Aorta (tissue), 5 donors: ENCODE results near the gene SULF2. TPM values are rescaled to one million over a fixed set of nuclear protein-coding genes. Genes with fewer than 3 reads are reported as not detected.

Source experiments
- ATAC-seq: fragments of 200-7000 bp; cut with Tn5 transposase; one replicate; pipeline ENCODE4 v1.9.1; 2022; ENCODE audit warnings: moderate library complexity; ENCODE audit not compliant: low FRiP score
- DNase-seq, 2 donors: peaks; one replicate each; pipeline ENCODE4 v3.0.0-alpha.2; 2020
- H3K27ac ChIP-seq, 2 donors: one replicate each; pipeline ENCODE4 v1.5.1; 2013; ENCODE audit warnings: low read length in 2 of 2, mild to moderate bottlenecking in 2 of 2, moderate library complexity in 2 of 2, control low read depth in 1 of 2, inconsistent platforms in 1 of 2, low read depth in 1 of 2
- H3K27me3 ChIP-seq, 2 donors: one replicate each; pipeline ENCODE4 v1.6.1; 2013; ENCODE audit warnings: control low read depth in 1 of 2, low read length in 1 of 2, mild to moderate bottlenecking in 1 of 2, moderate library complexity in 1 of 2; ENCODE audit not compliant: insufficient read depth in 2 of 2, control insufficient read depth in 1 of 2
- H3K36me3 ChIP-seq, 2 donors: one replicate each; pipeline ENCODE4 v1.6.1; 2013; ENCODE audit warnings: control low read depth in 1 of 2, low read length in 1 of 2, mild to moderate bottlenecking in 1 of 2; ENCODE audit not compliant: insufficient read depth in 2 of 2, control insufficient read depth in 1 of 2
- H3K4me1 ChIP-seq, 2 donors: one replicate each; pipeline ENCODE4 v1.6.1; 2013; ENCODE audit warnings: low read length in 2 of 2, control low read depth in 1 of 2, mild to moderate bottlenecking in 1 of 2, moderate library complexity in 1 of 2; ENCODE audit not compliant: insufficient read depth in 2 of 2, control insufficient read depth in 1 of 2
- H3K4me3 ChIP-seq, 2 donors: one replicate each; pipeline ENCODE4 v1.5.1; 2013; ENCODE audit warnings: low read length in 2 of 2, control low read depth in 1 of 2, mild to moderate bottlenecking in 1 of 2
- H3K9me3 ChIP-seq: one replicate; pipeline ENCODE4 v1.6.1; 2013; ENCODE audit warnings: mild to moderate bottlenecking, low read length; ENCODE audit not compliant: control insufficient read depth
- WGBS, 2 donors: extraction: QIAGEN DNeasy Blood & Tissue Kit; methylation state at CpG; one replicate each; pipeline ENCODE4 v1.1.7; 2013; 5-methylcytosine and 5-hydroxymethylcytosine counted together
- intact Hi-C, 2 donors: fragments of 100-400 bp; cut with DNase I; formaldehyde crosslinking; loops; one replicate each; pipeline versions ENCODE4 v1.14.2 to v1.15.0; 2022
- polyA plus RNA-seq, 2 donors: library from polyadenylated mRNA; stranded (reverse); fragments of 200-250 nt; gene quantifications; one replicate each; pipeline ENCODE4 v1.2.3, GENCODE V29; 2013
- total RNA-seq, 2 donors: library from RNA; stranded (reverse); fragmentation: NEBNext Ultra II Directional; extraction: Animal tissue kit (Norgen Biotek cat#: 25700); gene quantifications; one replicate each; pipeline ENCODE4 v1.2.1, GENCODE V29; 2021
- donor health status: healthy with polysubstance abuse.
- donor health status: Bipolar disorder and iron deficiency.
- donor health status: DM: no; HTN: no; CAD: no.
- donor health status: DM: no; HTN: no; CAD: no.
- donor health status: DM: yes; HTN: yes; CAD: no.

Gene SULF2
- total and polyA plus RNA-seq, 4 donors, result 17.7 to 145 (median 64.7) TPM

DNA sequence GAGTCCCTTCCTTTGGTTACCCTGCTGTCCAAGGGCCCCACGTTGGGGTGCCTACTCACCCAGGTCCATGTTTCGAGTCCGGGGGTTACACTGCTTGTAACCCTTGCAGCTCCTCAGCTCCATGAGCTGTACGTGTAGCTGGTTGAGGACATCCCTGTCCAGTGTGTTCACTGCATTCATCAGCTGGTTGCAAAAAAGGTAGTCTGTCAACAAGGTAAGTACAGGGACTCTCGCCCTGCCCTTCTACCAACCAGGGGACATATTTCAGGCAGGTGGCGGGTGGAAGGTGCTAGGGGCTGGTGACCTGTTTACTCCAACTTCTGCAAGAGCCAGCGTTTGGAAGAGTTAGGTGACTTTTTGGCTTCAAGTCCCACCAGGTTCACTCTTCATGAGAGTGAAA is 123.6 kb downstream of the SULF2 start:
- DNase-seq, result no peak
- Histone ChIP-seq H3K36me3 (peaks cover 0 to 2% of the 10 kb centered on the region in 2 donors), H3K4me1 (no peaks in the 10 kb centered on the region), H3K4me3 (no peak overlapping the region), H3K27me3 (no peaks in the 10 kb centered on the region), H3K9me3 (no peaks in the 10 kb centered on the region), H3K27ac (no peak overlapping the region)
- intact Hi-C loops, result loop anchor here (5.0 kb wide), 2 partner anchors 126 to 961 kb away; partner anchors contain the start of gene SULF2 (in 1 of the 2)
- no peak for ATAC-seq
- 83 to 84% methylated on average over 7 of the region's 7 CpGs for WGBS, 2 donors

DNA sequence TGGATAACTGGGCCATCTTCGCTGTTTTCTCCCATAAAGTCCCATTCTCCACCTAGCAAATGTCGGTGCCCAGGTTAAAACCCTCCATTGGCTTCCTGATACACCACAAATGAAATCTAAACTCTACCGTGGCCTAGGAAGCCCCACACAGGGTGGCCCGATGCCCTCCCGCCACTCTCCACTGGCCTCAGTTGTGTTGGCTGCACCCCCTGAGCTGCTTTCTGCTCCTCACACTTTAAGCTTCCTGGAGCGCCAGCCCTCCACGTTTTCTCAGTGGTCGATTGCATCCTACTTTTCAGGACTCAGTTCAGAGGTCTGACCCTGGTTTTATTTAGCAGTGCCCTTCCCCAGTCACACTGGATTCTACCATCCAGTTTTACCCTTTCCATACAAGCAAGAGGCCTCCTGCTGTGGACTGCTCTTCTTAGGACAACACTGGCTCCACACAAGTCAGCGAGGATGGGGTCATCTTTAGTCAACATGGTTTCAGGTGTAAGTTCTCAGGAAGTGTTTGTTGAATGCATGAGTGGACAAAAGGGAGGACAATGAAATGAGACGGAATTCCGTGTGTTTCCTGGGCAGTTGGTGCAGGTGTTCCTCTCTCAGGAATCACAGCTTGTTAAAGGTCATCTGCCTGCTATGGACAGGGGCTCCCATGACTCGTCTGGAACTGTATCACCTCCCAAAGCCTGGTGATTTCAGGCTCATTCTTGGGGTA is 124.1 kb downstream of the SULF2 start:
- intact Hi-C loops, result loop anchor here (5.0 kb wide), 2 partner anchors 126 to 961 kb away; partner anchors contain the start of gene SULF2 (in 1 of the 2)
- Histone ChIP-seq H3K27me3 (no peaks in the 10 kb centered on the region), H3K9me3 (no peaks in the 10 kb centered on the region), H3K27ac (no peak overlapping the region), H3K4me1 (no peaks in the 10 kb centered on the region), H3K36me3 (peaks cover 0 to 2% of the 10 kb centered on the region in 2 donors), H3K4me3 (no peak overlapping the region)
- ATAC-seq, result no peak
- DNase-seq, result no peak
- WGBS, 2 donors, result 87% methylated on average over 12 of the region's 12 CpGs

DNA sequence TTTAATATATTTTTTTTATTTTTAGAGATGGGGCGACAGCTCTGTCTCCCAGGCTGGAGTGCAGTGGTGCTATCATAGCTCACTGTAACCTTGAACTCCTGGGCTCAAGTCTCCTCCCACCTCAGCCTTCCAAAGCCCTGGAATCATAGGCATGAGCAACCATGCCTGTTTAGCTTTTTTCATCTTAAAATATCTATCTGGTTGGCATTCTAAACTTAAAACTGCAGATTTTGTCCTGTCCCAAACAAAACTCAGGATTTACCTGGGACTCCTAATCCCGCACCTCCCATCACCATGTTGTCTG is 124.7 kb downstream of the SULF2 start:
- Histone ChIP-seq H3K36me3 (peaks cover 0 to 2% of the 10 kb centered on the region in 2 donors), H3K9me3 (no peaks in the 10 kb centered on the region), H3K4me1 (no peaks in the 10 kb centered on the region), H3K27me3 (no peaks in the 10 kb centered on the region), H3K27ac (no peak overlapping the region), H3K4me3 (no peak overlapping the region)
- 59 to 63% methylated on average over 2 of the region's 2 CpGs for WGBS, 2 donors
- ATAC-seq (no peak), DNase-seq (no peak)
- intact Hi-C loops, result loop anchor here (5.0 kb wide), 2 partner anchors 127 to 962 kb away; partner anchors contain the start of gene SULF2 (in 1 of the 2)

DNA sequence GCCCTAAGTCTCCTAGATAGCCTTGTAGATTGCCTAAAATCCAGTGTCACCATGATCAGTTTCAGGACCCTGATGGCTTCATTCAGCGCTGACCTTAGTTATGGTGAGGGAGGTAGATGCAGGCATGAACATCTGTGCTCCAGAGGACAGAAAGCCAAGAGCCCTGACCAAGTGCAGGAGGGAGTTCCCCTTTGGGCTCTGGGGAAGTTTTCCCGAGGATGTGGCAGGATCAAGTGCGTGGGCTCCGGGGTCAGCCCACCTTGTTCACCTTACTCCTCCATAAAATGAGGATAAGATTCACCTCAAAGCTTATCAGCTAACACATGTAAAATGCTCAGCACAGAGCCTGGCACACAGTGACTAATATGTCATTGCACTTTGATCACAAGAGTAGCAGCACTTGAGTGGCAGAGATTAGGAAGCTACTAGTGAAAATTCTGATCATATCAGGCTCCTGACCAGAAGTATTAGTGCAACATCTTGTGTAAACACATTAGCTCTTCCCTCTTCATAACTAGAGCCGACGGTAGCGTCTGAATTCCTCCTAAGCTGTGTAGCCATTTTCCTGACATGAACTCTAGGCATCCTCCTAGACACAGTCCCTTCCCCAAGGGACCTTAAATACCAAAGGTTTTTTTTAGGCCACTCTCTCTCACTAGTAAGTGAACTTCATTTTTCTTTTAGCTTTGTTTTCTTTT is 125.2 kb downstream of the SULF2 start:
- Histone ChIP-seq H3K4me1 (no peaks in the 10 kb centered on the region), H3K27ac (no peak overlapping the region), H3K9me3 (no peaks in the 10 kb centered on the region), H3K4me3 (no peak overlapping the region), H3K27me3 (no peaks in the 10 kb centered on the region), H3K36me3 (peaks cover 0 to 2% of the 10 kb centered on the region in 2 donors)
- intact Hi-C loops, result loop anchor here (5.0 kb wide), 2 partner anchors 127 to 962 kb away; partner anchors contain the start of gene SULF2 (in 1 of the 2)
- WGBS, 2 donors, result 52 to 54% methylated on average over 7 of the region's 7 CpGs
- DNase-seq (no peak), ATAC-seq (no peak)

DNA sequence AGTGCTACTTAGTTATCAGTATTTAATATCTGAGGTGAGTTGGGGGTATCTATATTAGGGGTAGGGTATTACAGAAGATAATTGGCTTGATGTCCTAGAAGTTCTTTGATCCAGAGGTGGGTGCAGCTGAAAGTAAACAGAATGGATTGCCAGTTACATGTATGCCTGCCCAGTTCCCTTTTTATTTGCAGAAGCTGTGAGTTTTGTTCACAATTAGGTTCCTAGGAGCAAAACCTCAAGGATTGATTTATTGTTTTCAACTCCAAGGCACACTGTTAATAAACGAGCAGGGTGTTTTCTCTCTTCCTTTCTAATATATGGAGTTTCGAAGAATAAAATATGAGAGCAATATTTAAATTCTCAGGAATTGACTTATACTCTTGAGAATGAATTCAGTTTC is 129.0 kb downstream of the SULF2 start:
- Histone ChIP-seq H3K4me1 (no peaks in the 10 kb centered on the region), H3K27me3 (no peaks in the 10 kb centered on the region), H3K9me3 (no peaks in the 10 kb centered on the region), H3K36me3 (peaks cover 10 to 11% of the 10 kb centered on the region in 2 donors), H3K27ac (no peak overlapping the region), H3K4me3 (no peak overlapping the region)
- 71 to 75% methylated on average over 2 of the region's 2 CpGs for WGBS, 2 donors
- DNase-seq (no peak), ATAC-seq (no peak)
- intact Hi-C loops, result no loop called here

DNA sequence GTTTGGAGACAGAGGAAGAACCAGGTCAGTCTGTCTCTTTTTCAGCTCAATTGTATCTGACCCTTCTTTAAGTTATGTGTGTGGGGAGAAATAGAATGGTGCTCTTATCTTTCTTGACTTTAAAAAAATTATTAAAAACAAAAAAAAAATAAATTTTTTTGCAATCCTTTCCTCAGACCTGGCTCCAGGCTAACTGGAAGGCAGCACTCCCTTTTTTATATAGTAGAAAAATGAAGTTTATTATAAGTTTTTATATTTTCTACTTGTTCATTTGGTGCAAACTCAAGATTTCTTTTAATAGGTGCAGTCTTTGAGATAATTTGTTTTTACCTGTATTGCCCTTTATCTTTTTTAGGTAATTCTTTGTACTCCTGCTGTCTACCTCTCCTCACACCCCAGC is 129.6 kb downstream of the SULF2 start:
- Histone ChIP-seq H3K4me1 (no peaks in the 10 kb centered on the region), H3K27me3 (no peaks in the 10 kb centered on the region), H3K4me3 (no peak overlapping the region), H3K9me3 (no peaks in the 10 kb centered on the region), H3K36me3 (peaks cover 11 to 12% of the 10 kb centered on the region in 2 donors), H3K27ac (no peak overlapping the region)
- intact Hi-C loops, result no loop called here
- ATAC-seq, result no peak
- DNase-seq, result no peak

DNA sequence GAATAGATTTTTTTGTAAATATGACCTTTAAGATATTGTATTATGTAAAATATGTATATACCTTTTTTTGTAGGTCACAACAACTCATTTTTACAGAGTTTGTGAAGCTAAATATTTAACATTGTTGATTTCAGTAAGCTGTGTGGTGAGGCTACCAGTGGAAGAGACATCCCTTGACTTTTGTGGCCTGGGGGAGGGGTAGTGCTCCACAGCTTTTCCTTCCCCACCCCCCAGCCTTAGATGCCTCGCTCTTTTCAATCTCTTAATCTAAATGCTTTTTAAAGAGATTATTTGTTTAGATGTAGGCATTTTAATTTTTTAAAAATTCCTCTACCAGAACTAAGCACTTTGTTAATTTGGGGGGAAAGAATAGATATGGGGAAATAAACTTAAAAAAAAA is 130.9 kb downstream of the SULF2 start:
- ATAC-seq, result no peak
- no peak overlapping the region for H3K27ac ChIP-seq
- intact Hi-C loops, result no loop called here
- no peaks in the 10 kb centered on the region for H3K27me3 ChIP-seq
- no peak for DNase-seq
- peaks cover 11 to 12% of the 10 kb centered on the region in 2 donors for H3K36me3 ChIP-seq
- no peaks in the 10 kb centered on the region for H3K4me1 ChIP-seq
- no peaks in the 10 kb centered on the region for H3K9me3 ChIP-seq
- no peak overlapping the region for H3K4me3 ChIP-seq
- WGBS, 2 donors, result 92 to 100% methylated on average over 1 of the region's 1 CpG

DNA sequence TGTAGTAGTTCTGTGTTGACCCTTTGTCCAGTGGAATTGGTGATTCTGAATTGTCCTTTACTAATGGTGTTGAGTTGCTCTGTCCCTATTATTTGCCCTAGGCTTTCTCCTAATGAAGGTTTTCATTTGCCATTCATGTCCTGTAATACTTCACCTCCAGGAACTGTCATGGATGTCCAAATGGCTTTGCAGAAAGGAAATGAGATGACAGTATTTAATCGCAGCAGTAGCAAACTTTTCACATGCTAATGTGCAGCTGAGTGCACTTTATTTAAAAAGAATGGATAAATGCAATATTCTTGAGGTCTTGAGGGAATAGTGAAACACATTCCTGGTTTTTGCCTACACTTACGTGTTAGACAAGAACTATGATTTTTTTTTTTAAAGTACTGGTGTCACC is 131.4 kb downstream of the SULF2 start:
- Histone ChIP-seq H3K27me3 (no peaks in the 10 kb centered on the region), H3K9me3 (no peaks in the 10 kb centered on the region), H3K4me3 (no peak overlapping the region), H3K27ac (no peak overlapping the region), H3K36me3 (peaks cover 9 to 14% of the 10 kb centered on the region in 2 donors), H3K4me1 (no peaks in the 10 kb centered on the region)
- intact Hi-C loops, result no loop called here
- DNase-seq (no peak), ATAC-seq (no peak)
- 68 to 69% methylated on average over 2 of the region's 2 CpGs for WGBS, 2 donors

DNA sequence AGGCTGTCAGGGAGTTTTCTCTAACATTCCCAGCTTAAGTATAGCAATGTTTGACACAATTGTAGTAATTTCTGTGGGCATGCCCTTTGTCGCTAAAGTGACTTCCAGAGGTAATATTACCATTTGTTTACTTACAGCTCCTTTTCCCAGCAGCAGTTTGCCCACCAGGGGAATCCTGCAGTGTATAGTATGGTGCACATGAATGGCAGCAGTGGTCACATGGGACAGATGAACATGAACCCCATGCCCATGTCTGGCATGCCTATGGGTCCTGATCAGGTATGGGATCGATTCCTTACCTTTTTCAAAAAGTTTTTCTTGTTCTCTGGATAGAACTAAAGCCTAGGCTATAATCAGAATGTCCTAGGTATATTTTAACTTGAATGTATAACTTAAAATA is 132.5 kb downstream of the SULF2 start:
- 92 to 94% methylated on average over 2 of the region's 2 CpGs for WGBS, 2 donors
- DNase-seq, result no peak
- intact Hi-C loops, result no loop called here
- no peaks in the 10 kb centered on the region for H3K27me3 ChIP-seq
- peaks cover 9 to 16% of the 10 kb centered on the region in 2 donors for H3K36me3 ChIP-seq
- H3K4me1 ChIP-seq, result no peaks in the 10 kb centered on the region
- H3K27ac ChIP-seq, result no peak overlapping the region
- H3K9me3 ChIP-seq, result no peaks in the 10 kb centered on the region
- ATAC-seq, result no peak
- no peak overlapping the region for H3K4me3 ChIP-seq
